Activated CD8-positive, alpha-beta memory T cell treated with anti-CD3 and anti-CD28 coated beads for 36 hours (primary cell): ENCODE data around the gene SPAG16. TPM values are rescaled to one million over a fixed set of nuclear protein-coding genes. Genes with fewer than 3 reads are reported as not detected.

Experiments
- CTCF ChIA-PET: fragments of 350-600 bp; sonication (Branson Sonifier 250); formaldehyde crosslinking; loops from one replicate; lab custom pipeline; 2021; ENCODE audit warnings: antibody characterized with exemption; lab: Charles Lee
- POLR2A ChIA-PET: fragments of 350-600 bp; sonication (Branson Sonifier 250); formaldehyde crosslinking; loops from one replicate; lab custom pipeline; 2021; ENCODE audit warnings: antibody characterized with exemption; lab: Charles Lee
- total RNA-seq, 2 experiments: library from RNA; stranded (reverse); gene quantifications; one replicate each; pipeline ENCODE4 v1.2.3, GENCODE V29; 2021

SPAG16 gene
- total RNA-seq, 2 experiments from 2014 or later = 7.0 to 10.3 TPM

DNA sequence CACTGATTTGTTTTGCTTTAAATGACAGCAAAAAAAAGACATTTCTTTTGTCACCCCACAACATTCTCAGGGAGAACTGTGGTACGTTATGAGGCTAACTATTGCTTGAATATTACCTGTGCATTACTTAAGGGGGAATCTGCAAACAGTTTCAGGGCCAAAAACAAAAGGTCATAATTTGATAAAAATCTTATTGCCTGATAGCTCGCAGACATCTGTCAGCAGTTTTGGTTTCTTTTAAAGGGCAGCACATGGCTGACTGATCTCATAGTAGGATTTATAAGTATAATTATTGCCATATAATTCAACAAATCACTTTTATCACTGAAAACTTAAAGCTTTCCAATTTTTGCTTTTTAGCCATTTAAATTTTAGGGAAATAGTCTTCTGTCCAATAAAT, 900.2 kb downstream of the SPAG16 start:
- ChIA-PET CTCF (no interaction called here), POLR2A (no interaction called here)

DNA sequence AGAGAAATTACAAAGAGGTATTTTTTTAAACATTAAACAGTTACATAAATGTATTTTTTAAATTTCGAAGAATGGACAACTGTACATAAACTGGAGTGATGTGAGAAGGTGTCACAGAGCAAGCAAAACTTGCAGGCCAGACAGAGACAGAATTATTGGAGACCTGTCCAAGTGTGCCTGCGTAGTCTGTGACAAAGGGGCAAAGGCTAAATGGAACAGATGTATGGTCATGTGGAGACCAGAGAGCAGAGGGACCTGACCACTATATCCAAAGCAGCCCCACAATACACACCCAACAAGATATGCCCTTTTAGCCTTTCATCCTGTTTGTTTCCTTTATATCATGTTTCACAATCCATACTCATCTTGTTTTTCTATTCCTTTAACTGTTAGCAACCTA, 901.3 kb downstream of the SPAG16 start:
- POLR2A ChIA-PET = no interaction called here
- CTCF ChIA-PET = no interaction called here

DNA sequence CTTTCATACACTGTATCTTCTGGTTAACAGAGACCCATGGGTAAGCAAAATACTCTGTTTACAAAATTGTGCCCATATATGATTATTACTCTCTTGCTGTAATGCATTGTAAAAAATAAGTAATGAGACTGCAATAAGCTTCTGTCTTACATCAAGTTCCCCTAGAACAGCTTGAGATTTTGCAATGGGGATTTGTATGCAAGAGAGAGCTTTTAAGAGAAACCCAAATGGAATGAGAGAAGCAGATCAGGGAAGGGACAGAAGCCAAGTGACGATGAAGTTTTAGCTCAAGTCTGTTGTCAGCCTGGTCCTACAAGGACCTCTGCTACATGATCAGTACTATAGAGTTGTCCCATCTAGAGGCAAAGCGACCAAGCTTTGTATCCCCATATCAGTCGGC, 908.4 kb downstream of the SPAG16 start:
- ChIA-PET CTCF (no interaction called here), POLR2A (no interaction called here)

DNA sequence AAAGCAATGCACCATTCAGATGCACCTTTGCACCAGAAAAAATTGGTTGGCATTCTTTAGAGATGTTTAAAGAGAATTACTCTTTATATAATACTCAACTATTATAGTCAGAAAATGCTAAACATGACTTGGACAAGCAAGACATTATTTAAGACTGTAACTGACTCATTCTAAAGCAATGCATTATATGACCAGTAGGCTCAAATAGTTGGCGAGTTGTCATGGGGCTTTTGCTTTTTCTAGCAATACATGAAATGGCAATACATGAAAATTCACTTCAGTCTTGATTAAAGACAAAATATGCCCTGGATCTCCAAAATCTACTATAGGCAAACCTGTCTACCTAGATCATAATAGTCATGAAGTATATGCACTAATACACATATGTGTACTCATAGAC, 909.7 kb downstream of the SPAG16 start:
- CTCF ChIA-PET = no interaction called here
- POLR2A ChIA-PET = no interaction called here

DNA sequence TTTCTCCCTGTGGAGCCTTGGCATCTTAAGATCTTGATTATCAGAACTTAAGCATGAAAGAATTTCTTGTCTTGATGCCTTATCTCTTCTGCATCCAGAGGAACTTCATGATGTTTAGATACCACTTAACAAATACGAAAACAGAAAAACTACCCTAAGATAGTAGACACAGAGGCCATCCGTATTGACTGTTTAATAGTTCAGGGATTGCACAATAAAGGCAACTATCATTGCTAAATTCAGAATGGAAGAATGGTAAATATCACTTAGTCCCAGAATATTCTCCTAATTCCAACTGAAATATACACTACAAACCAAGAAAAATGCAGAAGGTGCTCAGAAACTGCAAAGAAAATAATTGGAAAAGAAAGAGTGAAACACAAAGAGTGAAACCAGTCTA, 912.0 kb downstream of the SPAG16 start:
- ChIA-PET CTCF (no interaction called here), POLR2A (no interaction called here)

DNA sequence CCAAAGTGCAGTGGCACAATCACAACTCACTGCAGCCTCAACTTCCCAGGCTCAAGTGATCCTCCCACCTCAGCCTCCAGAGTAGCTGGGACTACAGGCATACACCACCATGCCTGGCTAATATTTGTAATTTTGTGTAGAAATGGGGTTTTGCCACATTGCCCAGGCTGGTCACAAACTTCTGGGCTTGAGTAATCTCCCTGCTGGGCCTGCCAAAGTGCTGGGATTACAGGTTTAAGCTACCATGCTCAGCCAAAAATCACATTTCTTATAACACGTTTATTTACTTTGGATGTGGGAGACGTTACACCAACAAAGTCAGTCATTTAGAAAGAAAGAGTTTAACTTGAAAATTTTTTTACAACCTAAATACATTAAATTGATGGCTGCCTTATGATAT, 917.6 kb downstream of the SPAG16 start:
- CTCF ChIA-PET = no interaction called here
- POLR2A ChIA-PET = no interaction called here

DNA sequence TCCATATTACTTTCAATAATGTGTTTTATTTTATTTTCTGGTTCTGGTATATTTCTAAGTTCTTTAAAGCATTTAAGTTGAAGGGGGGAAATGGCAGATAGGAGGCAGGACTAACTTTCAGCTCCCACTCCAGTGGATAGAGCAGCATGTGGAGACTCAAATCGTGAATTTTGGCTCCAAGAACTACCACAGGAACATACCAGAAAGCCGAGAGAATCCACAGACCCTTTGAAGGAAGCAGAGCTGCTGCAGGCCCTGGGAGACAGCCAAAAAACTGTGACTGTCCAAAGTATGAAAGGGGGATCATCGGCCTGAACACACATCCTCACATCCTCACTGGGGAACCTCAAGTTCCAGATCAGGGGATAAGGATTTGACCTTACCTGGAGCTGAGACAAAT, 919.0 kb downstream of the SPAG16 start:
- ChIA-PET POLR2A (no interaction called here), CTCF (no interaction called here)

DNA sequence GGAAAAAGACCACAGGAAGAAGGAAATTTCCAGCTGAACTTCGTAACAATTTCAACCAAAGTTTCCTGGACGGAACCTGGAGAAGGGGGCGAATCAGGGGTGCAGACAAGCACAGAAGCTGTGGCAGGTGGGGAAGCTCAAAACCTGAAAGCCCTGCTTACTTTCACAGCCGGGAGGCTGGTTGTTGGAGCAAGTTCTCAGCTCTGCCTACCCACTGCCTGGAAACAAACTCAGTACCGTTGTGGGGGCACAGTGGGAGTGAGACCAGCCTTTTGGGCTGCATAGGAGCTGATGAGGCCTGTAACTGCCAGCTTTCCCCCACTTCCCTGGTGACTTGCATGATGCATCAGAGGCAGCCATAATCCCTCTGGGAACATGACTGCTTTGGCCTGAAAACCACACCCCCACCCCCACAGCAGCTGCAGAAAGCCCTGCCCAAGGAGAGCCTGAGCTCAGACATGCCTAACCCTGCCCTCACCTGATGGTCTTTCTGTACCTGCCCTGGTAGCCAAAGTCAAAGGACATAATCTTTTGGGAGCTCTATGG, 919.6 kb downstream of the SPAG16 start:
- CTCF ChIA-PET = no interaction called here
- POLR2A ChIA-PET = no interaction called here

DNA sequence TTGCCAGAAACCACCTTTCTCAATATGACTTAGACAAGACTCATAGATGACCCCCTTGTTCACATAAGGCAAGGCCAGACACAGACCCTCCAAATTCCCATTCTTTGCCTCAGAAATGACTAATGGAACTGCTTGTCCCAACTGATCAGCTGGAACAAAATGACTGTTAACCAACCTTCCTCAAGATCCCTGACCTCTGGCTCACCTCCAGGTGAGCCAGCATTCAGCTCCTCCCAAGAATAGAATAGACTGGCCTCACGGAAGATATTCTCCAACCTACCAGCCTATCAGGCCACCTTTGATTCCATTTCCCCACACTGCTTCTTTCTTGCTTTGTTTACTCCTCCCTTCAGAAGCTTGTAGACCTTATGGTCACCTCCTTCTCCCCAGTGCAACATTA, 930.8 kb downstream of the SPAG16 start:
- CTCF ChIA-PET = no interaction called here
- POLR2A ChIA-PET = no interaction called here

DNA sequence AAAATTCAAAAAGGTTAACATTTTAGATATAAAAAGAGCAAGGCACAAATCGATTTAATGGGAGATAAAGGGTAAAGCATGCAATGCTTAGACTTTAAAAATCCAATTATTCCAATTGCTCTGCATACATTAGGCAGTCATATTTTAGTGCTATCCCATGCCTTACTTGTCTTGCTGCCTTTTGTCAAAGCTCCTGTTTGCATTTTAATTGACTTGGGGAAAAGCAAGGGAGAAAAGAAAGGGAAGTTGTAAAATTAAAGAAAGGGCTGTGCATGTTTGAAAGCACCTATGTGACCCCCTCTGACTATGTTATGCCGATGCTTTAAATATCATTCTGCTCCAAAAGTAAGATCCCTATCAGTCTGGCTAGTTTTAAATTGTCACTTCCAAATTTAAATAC, 932.9 kb downstream of the SPAG16 start:
- POLR2A ChIA-PET = no interaction called here
- CTCF ChIA-PET = no interaction called here

DNA sequence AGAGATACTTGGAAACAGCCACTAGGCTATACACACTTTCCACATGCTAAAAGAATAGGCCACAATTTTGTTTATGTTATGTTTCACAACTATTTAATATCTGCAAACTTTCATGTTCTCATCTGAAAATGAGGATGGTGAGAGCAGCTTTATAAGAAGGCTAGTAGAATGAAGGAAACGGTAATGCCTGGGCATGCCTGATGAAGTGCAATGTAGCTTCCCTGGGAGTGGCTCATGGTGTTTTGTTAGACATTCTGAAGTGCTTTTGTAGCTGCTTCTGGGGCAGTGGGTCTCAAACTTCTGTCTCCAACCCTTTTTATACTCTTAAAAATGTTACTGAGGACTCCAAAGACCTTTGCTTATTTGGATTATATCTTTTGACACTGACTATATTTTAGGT, 933.3 kb downstream of the SPAG16 start:
- ChIA-PET CTCF (no interaction called here), POLR2A (no interaction called here)

DNA sequence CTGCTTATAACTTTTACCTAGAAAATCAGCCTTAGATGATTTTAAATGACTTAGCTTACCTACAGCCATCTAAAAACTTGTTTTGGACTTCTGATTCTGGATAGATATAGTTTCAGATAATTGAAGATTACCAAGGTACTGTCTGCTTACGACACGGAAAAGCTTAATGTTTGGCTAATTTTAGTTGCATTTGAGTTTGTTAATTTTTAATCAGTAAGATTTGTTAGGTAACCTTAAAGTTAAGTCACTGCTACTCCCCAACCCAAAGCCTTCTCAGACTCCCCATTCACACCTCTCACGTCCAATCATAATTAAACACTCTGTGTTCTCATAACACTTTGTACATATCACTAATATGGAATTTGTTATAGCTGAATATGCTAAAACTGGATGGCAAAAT, 936.0 kb downstream of the SPAG16 start:
- ChIA-PET POLR2A (no interaction called here), CTCF (no interaction called here)

DNA sequence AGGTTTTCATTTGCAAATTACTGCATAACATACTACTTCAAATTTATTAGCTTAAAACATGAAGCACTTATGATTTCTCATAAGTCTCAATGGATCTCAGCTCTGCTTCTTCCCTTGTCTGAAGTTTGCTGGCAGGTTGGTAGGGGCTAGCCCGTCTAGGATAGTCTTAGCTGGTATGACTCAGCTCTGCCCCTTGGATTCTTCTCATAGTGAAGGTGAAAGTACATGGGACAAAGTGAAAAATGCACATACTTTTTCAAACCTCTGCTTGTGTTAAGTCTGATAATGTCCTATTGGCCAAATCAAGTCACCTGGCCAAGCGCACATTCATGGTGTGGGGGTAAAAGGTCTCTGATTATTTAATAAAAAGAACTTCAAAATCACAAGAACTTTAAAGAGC, 941.8 kb downstream of the SPAG16 start:
- POLR2A ChIA-PET = no interaction called here
- CTCF ChIA-PET = no interaction called here

DNA sequence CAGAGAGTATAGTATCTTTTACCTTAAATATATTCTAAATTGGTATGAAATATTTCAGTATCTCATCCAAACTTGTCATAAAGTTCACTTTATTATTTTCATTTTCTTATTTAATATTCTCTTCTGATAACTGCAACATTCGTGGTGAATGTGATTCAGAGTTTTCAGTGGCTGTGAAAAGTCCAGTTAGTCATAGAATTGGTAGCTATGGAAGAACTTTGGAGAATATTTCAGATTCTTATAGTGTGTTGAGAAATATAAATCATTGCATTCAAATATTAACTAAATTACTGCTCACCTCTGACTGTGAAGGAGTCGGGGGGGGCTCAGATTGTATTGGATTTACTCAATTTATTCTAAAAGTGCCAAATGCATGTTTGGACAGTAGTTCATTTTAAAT, 948.0 kb downstream of the SPAG16 start:
- POLR2A ChIA-PET = no interaction called here
- CTCF ChIA-PET = no interaction called here

DNA sequence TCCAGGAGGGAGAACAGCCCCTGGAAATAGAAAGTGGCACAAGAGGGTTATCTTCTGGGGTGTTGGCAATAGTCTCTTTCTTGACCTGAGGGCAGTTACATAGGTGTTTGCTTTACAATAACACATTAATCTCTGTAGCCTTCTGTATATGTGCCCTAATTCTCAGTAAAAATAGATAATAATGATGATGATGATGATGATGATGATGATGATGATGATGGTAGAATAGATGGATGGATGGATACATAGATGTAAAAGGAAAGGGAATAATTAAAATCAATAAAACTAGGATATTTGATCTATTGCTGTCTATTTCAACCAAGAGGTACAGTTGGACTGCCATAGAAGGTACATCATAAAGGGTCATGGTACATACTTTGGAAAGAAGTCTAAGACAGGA, 948.9 kb downstream of the SPAG16 start:
- ChIA-PET CTCF (no interaction called here), POLR2A (no interaction called here)

DNA sequence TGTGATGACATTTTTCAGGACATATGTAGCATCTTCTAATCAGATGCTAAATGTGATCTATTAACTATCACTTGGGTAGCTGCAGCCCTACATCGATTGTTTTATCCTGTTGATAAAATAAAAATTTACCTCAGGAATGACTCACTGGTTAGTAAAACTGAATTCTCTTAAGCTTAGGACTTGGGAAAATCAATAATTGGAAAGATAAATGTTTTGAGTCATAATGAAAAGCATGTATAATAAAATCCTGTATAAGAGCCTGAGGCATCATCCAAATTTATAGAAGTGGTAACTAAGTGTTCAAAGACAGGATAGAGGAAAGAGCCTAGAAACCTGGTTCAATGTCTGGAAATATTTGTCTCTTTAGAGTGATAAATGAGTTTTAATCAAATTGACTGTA, 958.5 kb downstream of the SPAG16 start:
- ChIA-PET POLR2A (no interaction called here), CTCF (no interaction called here)

DNA sequence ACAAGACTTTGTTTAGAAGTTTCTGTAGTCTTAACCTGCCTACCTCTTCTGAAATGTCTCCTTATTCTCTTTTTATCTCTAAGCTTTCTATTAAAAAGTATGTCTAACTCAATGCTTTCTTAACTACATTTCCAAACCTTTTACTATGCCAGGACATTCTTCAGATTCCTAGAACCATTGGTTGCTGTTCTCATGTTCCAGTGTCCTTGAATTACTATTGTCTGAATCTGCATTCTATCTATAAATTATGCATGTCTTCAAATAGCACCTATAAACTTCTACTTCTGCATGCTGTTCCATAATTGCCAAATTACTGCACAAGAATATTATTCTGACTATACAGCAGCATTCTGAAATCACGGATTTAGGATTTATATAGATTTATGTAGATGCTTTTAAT, 960.6 kb downstream of the SPAG16 start:
- CTCF ChIA-PET = no interaction called here
- POLR2A ChIA-PET = no interaction called here

DNA sequence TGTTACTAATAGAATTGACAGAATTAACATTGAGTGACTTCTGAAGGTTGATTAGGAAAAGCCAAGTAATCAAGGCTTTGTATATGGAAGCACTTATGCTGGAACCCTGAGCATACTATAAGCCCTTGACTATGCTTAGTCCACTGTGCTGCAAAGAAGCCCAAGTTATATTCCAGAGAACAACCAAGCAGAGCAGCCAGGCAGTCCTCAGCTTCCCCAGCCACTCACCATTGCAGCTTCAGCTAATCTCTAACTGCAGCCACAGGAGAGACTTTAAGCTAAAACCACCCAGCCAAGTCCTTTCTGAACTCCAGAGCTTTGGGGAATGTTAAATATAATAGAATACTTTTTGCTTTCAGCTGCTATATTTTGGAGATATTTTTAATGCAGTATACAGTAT, 962.2 kb downstream of the SPAG16 start:
- ChIA-PET POLR2A (no interaction called here), CTCF (no interaction called here)

DNA sequence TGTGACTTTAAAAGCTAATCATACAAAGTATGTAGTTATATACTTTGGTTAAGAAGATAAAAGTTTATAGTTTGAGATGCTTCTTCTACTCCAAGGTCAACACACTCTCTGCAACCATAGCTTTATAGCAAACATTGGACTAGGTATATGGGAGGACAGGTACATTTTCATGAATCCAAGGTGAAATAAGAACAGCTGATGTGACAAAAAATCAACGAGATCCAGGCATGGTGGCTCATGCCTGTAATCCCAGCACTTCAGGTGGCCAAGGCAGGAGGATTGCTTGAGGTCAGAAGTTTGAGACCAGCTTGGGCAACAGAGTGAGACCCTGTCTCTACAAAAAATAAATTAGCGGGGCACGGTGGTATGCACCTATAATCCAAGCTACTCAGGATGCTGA, 963.3 kb downstream of the SPAG16 start:
- CTCF ChIA-PET = no interaction called here
- POLR2A ChIA-PET = no interaction called here

DNA sequence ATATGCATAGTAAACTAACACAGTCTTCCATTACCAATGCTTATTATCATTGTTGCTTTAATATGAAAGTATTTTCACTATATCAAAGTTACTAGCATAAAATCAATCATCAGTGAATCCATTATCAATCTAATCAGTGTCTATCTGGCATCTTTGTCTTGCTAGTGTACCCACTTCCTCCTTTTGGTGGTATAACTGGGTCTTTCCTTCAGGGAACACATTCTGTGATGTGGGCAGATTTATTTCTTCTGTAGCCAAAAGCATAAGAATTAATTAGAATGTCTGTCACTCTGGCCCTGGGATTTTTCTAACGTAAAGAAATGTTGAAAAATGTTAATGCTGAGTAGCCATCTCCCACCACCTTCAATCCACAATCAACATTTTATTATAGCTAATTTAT, 970.8 kb downstream of the SPAG16 start:
- CTCF ChIA-PET = no interaction called here

DNA sequence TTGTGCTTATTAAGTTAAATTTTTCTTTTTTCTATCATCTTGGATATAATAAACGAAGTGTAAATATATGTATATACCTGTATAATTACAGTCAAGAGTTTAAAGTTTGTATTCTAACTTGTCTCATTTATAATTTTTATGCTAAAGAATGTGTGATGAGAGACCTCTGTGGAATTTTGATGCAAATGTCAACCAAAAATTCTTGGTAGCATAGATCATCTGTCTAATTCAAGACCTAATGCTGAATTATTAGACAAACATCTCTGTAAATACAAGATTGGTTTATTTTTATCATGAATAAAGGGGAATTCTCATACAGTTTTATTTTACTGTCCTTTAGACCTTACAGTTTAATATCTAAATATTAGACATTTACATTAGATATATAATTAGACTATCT, 977.4 kb downstream of the SPAG16 start:
- ChIA-PET CTCF (no interaction called here), POLR2A (no interaction called here)

More for the DNA sequence above, 970.8 kb downstream of the SPAG16 start:
- POLR2A ChIA-PET = no interaction called here

DNA sequence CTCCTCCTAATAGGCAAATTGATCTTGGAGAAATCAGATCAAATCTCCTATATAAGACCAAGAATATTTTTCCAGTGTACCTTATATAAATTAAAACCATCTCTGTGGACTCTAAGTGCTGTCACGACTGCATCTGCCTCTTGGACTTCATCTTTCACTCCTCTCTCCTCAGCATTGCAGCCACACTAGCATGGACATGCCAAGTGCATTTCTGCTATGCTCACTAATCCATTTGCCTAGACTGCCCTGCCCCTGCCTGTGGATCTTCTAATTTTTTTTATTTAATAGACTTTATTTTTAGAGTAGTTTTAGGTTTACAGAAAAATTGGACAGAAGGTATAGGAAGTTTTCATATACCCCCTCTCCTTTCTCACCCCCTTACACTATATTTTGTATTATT, 979.9 kb downstream of the SPAG16 start:
- ChIA-PET CTCF (no interaction called here), POLR2A (no interaction called here)
